D721Med (cell line): ENCODE data around the gene PDZD4.

Experiments used
- DNase-seq: peaks from one replicate; pipeline ENCODE4 v3.0.0; 2011; ENCODE audit warnings: low spot score; ENCODE audit not compliant: insufficient read length
- FAIRE-seq: peaks from 2 replicates; lab custom pipeline; 2011; peaks lifted over from hg19 to GRCh38; lab: Jason Lieb, UNC
- TF ChIP-seq, protein P1 (sequence below): IDR thresholded peaks from 2 replicates; pipeline ENCODE4 v1.5.1; 2012; ENCODE audit warnings: mild to moderate bottlenecking, control low read depth; ENCODE audit not compliant: insufficient read depth; ENCODE audit errors: missing control alignments

The PDZD4 gene

DNA sequence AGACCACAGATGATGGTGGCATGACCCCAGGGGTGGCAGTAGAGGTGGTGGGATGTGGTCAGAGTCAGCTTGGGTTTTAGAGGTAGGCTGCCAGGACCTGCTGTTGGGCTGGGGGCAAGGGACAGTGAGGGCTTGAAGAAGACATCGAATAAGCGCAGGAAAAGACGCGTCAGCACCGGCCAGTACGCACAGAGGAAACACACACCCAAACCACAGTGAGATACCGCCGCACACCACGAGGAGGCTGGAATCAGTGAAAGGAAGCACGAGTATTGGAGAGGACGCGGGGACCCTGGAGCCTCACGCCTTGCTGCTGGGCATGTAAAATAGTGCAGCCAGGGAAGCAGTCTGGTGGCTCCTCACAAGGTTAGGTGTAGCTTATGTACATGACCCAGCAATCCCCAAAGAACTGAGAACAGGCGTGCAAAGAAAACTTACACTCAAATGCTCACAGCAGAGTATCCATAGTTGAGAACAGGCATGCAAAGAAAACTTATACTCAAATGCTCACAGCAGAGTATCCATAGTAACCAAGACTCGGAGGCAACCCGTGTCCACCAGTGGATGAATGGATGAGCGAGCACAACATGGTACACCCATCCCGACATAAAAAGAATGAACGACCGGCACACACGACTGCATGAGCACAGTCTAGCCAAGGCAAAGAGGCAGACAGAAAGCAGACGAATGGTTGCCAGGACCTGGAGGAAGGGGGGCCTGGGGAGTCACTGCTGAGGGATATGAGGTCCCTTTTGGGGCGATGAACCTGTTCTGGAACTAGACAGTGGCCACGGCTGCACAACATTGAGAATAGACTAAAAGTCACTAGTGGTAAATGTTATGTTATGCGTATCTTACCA is 13.3 kb downstream of the PDZD4 start:
- TF ChIP-seq, protein P1, sequence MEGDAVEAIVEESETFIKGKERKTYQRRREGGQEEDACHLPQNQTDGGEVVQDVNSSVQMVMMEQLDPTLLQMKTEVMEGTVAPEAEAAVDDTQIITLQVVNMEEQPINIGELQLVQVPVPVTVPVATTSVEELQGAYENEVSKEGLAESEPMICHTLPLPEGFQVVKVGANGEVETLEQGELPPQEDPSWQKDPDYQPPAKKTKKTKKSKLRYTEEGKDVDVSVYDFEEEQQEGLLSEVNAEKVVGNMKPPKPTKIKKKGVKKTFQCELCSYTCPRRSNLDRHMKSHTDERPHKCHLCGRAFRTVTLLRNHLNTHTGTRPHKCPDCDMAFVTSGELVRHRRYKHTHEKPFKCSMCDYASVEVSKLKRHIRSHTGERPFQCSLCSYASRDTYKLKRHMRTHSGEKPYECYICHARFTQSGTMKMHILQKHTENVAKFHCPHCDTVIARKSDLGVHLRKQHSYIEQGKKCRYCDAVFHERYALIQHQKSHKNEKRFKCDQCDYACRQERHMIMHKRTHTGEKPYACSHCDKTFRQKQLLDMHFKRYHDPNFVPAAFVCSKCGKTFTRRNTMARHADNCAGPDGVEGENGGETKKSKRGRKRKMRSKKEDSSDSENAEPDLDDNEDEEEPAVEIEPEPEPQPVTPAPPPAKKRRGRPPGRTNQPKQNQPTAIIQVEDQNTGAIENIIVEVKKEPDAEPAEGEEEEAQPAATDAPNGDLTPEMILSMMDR = no peak
- no peak for DNase-seq
- no peak for FAIRE-seq

DNA sequence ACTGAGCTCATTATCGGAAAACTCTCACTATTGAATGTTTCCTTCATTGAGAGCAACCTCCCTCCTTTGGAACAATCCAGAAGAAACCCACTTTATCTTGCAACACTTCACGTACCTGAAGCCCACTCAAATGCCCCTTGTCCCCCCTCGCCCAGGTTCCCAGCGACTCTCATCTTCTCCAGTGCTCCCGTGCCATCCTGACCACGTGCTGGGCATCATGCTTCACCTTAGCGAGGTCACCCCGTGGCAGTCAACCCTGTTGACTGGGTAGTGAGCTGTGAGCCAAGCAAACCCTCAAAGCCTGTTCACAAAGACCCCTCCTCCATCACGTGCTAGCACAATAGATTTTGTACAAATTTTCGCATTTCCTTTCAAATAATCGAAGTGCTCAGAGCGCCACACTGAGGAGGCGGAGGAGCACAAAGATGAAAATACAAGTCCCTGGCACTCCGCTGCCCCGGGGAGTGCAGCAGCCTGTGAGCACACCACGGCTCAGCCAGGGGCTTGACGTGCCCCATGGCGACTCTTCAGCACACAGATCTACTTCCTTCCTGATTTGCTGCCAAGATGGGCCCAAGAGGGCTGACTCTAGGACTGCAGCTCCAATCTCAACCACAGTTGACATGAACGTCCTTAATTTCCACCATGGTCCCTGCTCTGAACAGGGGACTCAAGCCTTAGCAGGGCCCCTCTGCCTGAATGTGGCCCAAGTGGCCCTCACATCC is 15.6 kb downstream of the PDZD4 start:
- no peak for DNase-seq
- no peak for FAIRE-seq
- TF ChIP-seq, protein P1 = no peak

DNA sequence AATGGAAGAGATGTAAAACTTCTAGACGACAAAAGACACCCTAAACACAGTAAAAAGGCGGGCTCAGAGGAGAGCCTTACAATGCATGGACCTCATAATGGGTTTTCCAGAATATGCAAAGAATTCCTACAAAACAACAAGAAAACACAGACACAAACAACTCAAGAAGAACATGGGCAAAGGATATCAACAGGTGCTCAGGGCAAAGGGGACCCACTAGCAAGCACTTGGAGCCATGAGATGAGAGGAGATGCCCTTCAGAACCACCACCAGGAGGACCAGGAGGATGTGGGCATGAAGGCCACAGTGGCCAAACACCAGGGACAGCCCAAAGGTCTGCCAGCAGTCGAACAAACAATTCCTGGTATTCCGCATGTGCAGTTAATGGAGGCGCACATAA is 17.2 kb downstream of the PDZD4 start:
- FAIRE-seq (no peak), DNase-seq (no peak)
- TF ChIP-seq, protein P1 = no peak

DNA sequence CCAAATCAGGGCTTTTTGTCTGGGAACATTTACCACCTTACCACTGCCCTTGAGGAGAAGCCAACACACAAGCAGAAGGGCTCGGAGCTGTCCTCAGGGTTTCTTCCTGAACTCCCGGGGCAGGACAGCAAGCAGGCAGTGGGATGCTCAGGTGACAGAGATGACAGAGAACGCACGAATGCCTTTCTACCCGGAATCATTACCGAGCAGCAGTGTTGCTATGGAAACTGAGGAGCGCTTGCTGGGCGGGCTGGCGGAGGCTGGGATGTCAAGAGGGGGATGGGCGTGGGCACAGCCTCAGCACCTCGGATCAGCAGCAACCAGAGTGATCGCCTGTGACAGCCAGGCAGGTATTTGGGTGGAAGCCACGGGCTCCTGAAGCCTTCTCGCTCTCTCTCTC is 18.1 kb downstream of the PDZD4 start:
- FAIRE-seq = no peak
- TF ChIP-seq, protein P1 = no peak
- no peak for DNase-seq

DNA sequence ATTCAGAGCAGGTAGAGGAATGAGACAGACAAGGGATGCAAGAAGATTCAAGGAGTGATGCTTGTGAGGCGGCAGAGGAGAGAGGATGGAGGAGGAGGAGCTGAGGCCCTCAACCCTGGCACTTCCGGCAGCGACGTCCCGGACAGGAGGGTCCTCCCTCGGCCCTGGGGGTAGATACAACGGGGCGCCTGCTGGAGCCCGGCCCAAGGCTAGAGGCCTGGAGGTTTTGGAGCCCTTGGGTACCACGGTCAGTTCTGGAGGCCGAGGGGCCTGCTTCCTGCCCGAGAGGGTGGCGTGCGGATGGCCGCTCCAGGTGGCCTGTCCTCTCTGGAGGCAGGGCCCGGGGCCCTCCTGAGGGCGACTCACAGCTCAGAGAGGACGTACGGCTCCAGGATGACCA is 22.4 kb downstream of the PDZD4 start:
- TF ChIP-seq, protein P1 = no peak
- FAIRE-seq (no peak), DNase-seq (no peak)

DNA sequence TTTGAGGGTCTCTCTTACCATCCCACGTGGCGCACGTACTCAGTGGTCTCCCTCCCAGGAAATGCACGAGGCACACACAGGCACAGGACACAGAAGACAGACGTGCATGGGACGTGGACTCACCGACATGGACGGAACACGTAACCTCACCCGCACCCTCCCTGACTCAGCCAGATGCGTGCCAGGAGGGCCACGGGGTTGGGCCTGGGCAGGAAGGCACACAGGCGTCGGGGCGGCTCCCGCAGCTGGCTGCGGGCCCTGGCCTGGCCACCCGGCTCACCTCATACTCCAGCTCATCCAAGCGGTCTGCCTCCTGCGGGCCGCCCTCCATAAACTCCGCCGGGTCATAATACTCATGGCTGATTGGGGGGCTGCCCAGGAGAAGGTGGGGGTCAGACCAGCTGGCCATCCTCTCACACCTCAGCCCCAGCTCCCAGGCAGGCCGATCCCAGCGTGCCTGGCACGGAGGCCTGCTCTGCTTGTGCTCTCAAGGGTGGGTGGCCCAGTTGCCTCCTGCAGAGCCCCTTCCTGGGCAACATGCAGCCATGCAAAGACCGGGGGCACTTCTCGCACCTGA is 23.3 kb downstream of the PDZD4 start:
- TF ChIP-seq, protein P1 = no peak
- FAIRE-seq (no peak), DNase-seq (no peak)
